Measurements from ENCODE around the gene PARD3B.
"Not testable (repeated sequence)": the region's sequence is repeated elsewhere in the genome, so short reads cannot be mapped to it uniquely, and the experiment has no call there.

Gene PARD3B

GRCh38 chr2:205474741-205475415 lies 929.6 kb downstream of the PARD3B start:
- no peak for DNase-seq (ENCODE audit: low read depth)

GRCh38 chr2:205475416-205475768 lies 930.1 kb downstream of the PARD3B start:
- DNase-seq (ENCODE audit: low read depth), result no peak

- DNase-seq (ENCODE audit: low read depth), result no peak
These were observed 931.9 kb downstream of the PARD3B start for GRCh38 chr2:205477016-205477705.

- DNase-seq (ENCODE audit: low read depth), result no peak
These were observed 936.6 kb downstream of the PARD3B start for GRCh38 chr2:205481861-205482260.

- no peak for DNase-seq (ENCODE audit: low read depth)
These were observed 937.3 kb downstream of the PARD3B start for GRCh38 chr2:205482399-205483081.

- DNase-seq (ENCODE audit: low read depth), result no peak
These were observed 937.8 kb downstream of the PARD3B start for GRCh38 chr2:205483095-205483494.

- DNase-seq (ENCODE audit: low read depth), result no peak
These were observed 938.9 kb downstream of the PARD3B start for GRCh38 chr2:205484215-205484614.

GRCh38 chr2:205484764-205485163 lies 939.5 kb downstream of the PARD3B start:
- DNase-seq (ENCODE audit: low read depth), result no peak

- DNase-seq (ENCODE audit: low read depth), result not testable (repeated sequence)
These were observed 948.3 kb downstream of the PARD3B start for GRCh38 chr2:205493528-205493927.

- no peak for DNase-seq (ENCODE audit: low read depth)
These were observed 949.4 kb downstream of the PARD3B start for GRCh38 chr2:205494537-205495235.

GRCh38 chr2:205495819-205496218 lies 950.5 kb downstream of the PARD3B start:
- no peak for DNase-seq (ENCODE audit: low read depth)

GRCh38 chr2:205496370-205496769 lies 951.1 kb downstream of the PARD3B start:
- no peak for DNase-seq (ENCODE audit: low read depth)

- DNase-seq (ENCODE audit: low read depth), result no peak
These were observed 951.5 kb downstream of the PARD3B start for GRCh38 chr2:205496772-205497171.

GRCh38 chr2:205499006-205499405 lies 953.7 kb downstream of the PARD3B start:
- no peak for DNase-seq (ENCODE audit: low read depth)

GRCh38 chr2:205500065-205500464 lies 954.8 kb downstream of the PARD3B start:
- no peak for DNase-seq (ENCODE audit: low read depth)

GRCh38 chr2:205500951-205501350 lies 955.7 kb downstream of the PARD3B start:
- DNase-seq (ENCODE audit: low read depth), result no peak

GRCh38 chr2:205501826-205502225 lies 956.6 kb downstream of the PARD3B start:
- DNase-seq (ENCODE audit: low read depth), result no peak

- DNase-seq (ENCODE audit: low read depth), result no peak
These were observed 960.1 kb downstream of the PARD3B start for GRCh38 chr2:205505371-205505770.

GRCh38 chr2:205509655-205510054 lies 964.4 kb downstream of the PARD3B start:
- no peak for DNase-seq (ENCODE audit: low read depth)

- DNase-seq (ENCODE audit: low read depth), result no peak
These were observed 965.1 kb downstream of the PARD3B start for GRCh38 chr2:205510345-205510744.

GRCh38 chr2:205511221-205511620 lies 965.9 kb downstream of the PARD3B start:
- DNase-seq (ENCODE audit: low read depth), result no peak

GRCh38 chr2:205511641-205512040 lies 966.4 kb downstream of the PARD3B start:
- DNase-seq (ENCODE audit: low read depth), result no peak

- no peak for DNase-seq (ENCODE audit: low read depth)
These were observed 975.0 kb downstream of the PARD3B start for GRCh38 chr2:205520311-205520710.
